GM19452 (cell line): Measurements from ENCODE around the gene PPP4R1.
"Not testable (repeated sequence)": the region's sequence is repeated elsewhere in the genome, so short reads cannot be mapped to it uniquely, and the experiment has no call there.

Experiments
- ATAC-seq: cut with Tn5 transposase; IDR thresholded peaks from one replicate; pipeline ENCODE4 v1.9.1; 2021; ENCODE audit not compliant: unreplicated experiment

Gene PPP4R1

GRCh38 chr18:9631814-9632496 lies 17.6 kb upstream of the PPP4R1 start:
- ATAC-seq: no peak

GRCh38 chr18:9630444-9630843 lies 16.1 kb upstream of the PPP4R1 start:
- no peak for ATAC-seq

- ATAC-seq: no peak
Observed at GRCh38 chr18:9629709-9630108, 15.3 kb upstream of the PPP4R1 start.

GRCh38 chr18:9628984-9629383 lies 14.6 kb upstream of the PPP4R1 start:
- ATAC-seq: no peak

- no peak for ATAC-seq
Observed at GRCh38 chr18:9627642-9628041, 13.3 kb upstream of the PPP4R1 start.

GRCh38 chr18:9619990-9620389 lies 5.6 kb upstream of the PPP4R1 start:
- ATAC-seq: no peak

GRCh38 chr18:9619545-9619944 lies 5.2 kb upstream of the PPP4R1 start:
- no peak for ATAC-seq

GRCh38 chr18:9619056-9619455 lies 4.7 kb upstream of the PPP4R1 start:
- ATAC-seq: no peak

GRCh38 chr18:9617006-9617542 lies 2.7 kb upstream of the PPP4R1 start:
- ATAC-seq: no peak

- ATAC-seq: no peak
Observed at GRCh38 chr18:9616049-9616448, 1.7 kb upstream of the PPP4R1 start.

GRCh38 chr18:9615280-9615797 lies 980 bp upstream of the PPP4R1 start:
- no peak for ATAC-seq

- ATAC-seq: peak; percentile 37
Observed at GRCh38 chr18:9613550-9614400, 584 bp downstream of the PPP4R1 start.

GRCh38 chr18:9612977-9613376 lies 1.4 kb downstream of the PPP4R1 start:
- ATAC-seq: no peak

GRCh38 chr18:9612215-9612830 lies 2.0 kb downstream of the PPP4R1 start:
- ATAC-seq: peak; percentile 40

GRCh38 chr18:9609190-9609589 lies 5.2 kb downstream of the PPP4R1 start:
- no peak for ATAC-seq

GRCh38 chr18:9608728-9609127 lies 5.6 kb downstream of the PPP4R1 start:
- no peak for ATAC-seq

GRCh38 chr18:9608298-9608697 lies 6.1 kb downstream of the PPP4R1 start:
- ATAC-seq: no peak

GRCh38 chr18:9607111-9607510 lies 7.2 kb downstream of the PPP4R1 start:
- not testable (repeated sequence) for ATAC-seq

GRCh38 chr18:9606039-9606438 lies 8.3 kb downstream of the PPP4R1 start:
- ATAC-seq: no peak

GRCh38 chr18:9604348-9604747 lies 10.0 kb downstream of the PPP4R1 start:
- ATAC-seq: no peak

GRCh38 chr18:9599328-9599727 lies 15.0 kb downstream of the PPP4R1 start:
- ATAC-seq: no peak
